ENCODE results near the gene ABHD12.
A peak's percentile ranks its signal among the peaks of the same experiment; 100 is the strongest.
"Not testable (repeated sequence)": the region's sequence is repeated elsewhere in the genome, so short reads cannot be mapped to it uniquely, and the experiment has no call there.

ABHD12 gene

DNA sequence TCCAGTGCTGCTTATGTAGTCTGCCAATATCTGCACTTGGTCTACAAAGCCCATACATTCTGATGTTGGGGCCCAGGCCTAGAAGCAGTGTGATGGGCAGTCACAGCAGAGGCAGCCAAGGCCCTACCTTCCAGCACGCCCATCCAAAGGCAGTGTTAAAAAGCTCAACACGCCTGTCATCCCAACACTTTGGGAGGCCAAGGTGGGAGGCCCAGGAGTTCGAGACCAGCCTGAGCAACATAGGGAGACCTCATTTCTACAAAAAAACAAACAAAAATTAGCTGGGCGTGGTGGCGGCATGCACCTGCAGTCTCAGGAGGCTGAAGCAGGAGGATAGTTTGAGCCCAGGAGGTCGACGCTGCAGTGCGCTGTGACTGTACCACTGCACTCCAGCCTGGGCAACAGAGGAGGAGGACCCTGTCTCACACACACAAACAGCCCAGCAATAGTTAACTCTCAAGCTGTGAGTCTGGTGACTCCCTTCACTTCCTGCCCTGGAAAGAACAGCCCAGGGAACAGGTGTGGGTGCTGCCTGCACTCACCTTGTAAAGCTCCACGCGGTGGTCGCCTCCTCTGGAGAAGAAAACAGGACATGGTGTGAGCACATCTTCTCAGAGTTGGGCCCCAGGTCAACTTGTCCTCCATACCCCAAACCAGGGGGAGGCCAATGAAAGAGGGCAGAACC lies 74.0 kb downstream of the ABHD12 start:
- H3K4me3 ChIP-seq (ENCODE audit: low read length) = no peak overlapping the region
- no peak for TF ChIP-seq ZNF274 (IDR thresholded peaks at IDR 0.05; ENCODE audit: low read depth, low read length)

DNA sequence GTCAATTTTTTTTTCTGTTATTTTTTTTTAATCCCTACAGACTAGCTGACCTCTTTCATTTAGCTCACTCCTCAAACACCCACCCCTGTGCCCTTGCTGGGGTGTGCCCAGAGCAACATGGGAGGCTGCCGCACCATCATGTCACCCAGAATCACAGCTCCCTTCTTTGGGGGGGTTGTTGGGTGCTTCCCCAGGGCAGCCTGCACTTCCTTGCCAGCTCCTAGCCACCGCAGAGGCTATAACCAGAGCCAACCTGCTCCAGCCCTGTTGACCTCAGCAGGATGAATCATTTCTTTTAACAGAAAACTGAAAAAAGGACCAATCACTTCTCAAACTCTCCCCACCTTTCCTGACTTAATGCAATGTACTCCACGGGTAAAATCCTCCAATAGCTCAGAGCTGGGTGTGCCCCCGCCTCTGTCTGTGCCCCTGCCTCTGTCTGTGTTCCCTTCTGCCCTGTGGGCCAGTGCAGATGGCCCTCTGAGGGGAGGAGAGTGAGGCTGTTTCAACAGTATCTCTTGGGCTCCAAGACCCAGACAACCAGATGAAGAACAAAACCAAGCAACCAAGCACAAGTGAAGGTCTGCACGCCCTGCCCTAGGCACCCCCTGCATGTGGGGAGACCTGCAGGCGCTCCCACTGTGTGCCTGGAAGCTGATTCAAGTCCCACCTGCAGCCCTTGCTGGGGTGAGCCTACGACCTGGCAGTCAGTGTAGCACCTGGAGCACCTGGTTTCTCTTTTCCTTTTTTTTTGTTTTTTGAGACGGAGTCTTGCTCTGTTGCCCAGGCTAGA lies 75.0 kb downstream of the ABHD12 start:
- no peak for TF ChIP-seq ZNF274 (IDR thresholded peaks at IDR 0.05; ENCODE audit: low read depth, low read length)
- H3K4me3 ChIP-seq (ENCODE audit: low read length) = no peak overlapping the region

DNA sequence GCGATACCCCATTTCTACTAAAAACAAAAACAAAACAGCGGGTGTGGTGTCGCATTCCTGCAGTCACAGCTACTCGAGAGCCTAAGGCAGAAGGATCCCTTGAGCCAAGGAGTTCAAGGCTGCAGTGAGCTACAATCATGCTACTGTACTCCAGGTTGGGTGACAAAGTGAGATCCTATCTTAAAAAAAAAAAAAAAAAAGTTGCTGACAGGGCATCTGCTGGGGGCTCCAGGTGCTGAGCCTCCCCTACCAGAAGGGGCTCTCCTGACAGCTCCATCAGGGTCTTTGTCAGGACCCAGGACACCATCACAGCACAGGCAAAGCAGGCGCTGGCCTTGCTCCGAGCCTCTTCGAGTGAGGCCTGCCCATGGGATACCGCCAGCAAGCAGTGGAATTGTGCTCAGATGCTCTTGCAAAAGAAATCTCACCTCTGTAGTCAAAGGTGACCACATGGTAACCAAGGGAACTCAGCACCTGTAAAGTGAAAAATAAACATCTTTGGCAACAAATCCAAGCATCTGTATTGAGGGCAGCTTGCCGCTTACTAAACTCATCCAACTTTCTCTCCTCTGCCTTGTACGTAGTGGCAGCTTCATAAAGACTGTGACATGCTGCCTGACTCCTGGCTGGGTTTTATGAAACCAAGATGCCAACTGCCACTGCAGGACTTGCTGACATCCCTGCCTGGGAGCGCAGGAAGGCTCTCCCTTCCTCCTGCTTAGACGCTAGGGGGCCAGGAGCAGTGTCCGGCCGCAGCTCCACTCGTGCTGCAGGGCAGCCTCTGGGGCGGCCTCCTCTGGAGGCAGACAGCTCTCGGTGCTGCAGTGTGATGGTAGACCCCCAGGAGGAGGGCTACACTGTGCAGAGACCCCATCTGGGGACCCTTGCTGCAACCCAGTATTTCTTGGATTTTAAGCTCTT lies 75.9 kb downstream of the ABHD12 start:
- no peak for TF ChIP-seq ZNF274 (IDR thresholded peaks at IDR 0.05; ENCODE audit: low read depth, low read length)
- H3K4me3 ChIP-seq (ENCODE audit: low read length) = no peak overlapping the region

GRCh38 chr20:25313593-25313992 lies 77.0 kb downstream of the ABHD12 start:
- no peak overlapping the region for H3K4me3 ChIP-seq (ENCODE audit: low read length)
- no peak for TF ChIP-seq ZNF274 (IDR thresholded peaks at IDR 0.05; ENCODE audit: low read depth, low read length)

DNA sequence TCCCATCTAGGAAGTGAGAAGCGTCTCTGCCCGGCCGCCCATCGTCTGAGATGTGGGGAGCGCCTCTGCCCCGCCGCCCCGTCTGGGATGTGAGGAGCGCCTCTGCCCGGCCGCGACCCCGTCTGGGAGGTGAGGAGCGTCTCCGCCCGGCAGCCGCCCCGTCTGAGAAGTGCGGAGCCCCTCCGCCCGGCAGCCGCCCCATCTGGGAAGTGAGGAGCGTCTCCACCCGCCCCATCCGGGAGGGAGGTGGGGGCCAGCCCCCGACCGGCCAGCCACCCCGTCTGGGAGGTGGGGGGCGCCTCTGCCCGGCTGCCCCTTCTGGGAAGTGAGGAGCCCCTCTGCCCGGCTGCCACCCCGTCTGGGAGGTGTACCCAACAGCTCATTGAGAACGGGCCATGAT lies 77.9 kb downstream of the ABHD12 start:
- H3K4me3 ChIP-seq (ENCODE audit: low read length) = not testable (repeated sequence)

- H3K4me3 ChIP-seq (ENCODE audit: low read length) = peak overlapping the region; percentile 11; the same call in 1 of the 2 replicates
- no peak for TF ChIP-seq ZNF274 (IDR thresholded peaks at IDR 0.05; ENCODE audit: low read depth, low read length)
These were observed 79.5 kb downstream of the ABHD12 start for GRCh38 chr20:25310921-25311728.

- H3K4me3 ChIP-seq (ENCODE audit: low read length) = peak overlapping the region; percentile 11; the same call in 1 of the 2 replicates
- TF ChIP-seq ZNF274 (IDR thresholded peaks at IDR 0.05; ENCODE audit: low read depth, low read length) = no peak
These were observed 80.2 kb downstream of the ABHD12 start for GRCh38 chr20:25310268-25310920.

DNA sequence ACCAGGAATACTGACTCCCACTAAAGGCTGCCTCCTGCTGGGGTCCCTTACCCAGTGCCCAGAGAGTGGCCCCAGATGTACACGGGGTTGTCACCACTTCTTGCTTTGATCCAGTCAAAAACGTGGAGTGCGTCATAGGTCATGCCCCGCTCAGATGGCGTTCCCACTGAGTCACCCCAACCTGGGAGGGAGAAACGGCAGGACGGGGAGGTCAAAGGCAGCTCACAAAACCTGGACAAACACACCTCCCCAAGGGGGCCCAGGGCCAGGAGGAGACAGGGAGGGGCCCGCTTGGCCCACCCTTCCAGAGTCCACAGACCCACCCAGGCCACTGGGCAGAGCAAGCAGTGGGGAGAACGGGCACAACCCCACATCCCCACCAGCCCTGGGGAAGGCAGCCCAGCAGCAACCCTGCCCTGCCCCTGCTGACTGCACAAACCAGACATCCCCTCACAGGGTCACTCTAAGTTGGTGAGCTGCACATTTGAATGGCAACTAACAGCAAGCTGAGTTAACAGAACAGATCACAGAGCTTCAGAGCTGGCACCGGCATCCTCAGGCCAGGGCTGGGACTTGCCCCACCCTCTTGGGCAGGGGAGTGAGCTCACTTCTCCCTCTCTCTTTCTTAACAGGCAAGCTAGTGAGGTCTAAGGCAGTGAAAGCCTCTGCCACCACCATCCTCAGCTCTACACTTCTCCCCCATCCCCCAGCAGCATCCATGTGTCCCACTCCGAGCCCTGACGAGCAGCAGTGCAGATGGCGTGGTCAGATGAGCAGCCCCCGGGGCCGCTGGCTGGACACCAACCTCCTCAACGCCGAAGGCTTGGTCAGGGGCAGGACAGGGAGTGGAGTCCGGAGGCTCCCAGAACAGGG lies 81.0 kb downstream of the ABHD12 start:
- TF ChIP-seq ZNF274 (IDR thresholded peaks at IDR 0.05; ENCODE audit: low read depth, low read length) = no peak
- H3K4me3 ChIP-seq (ENCODE audit: low read length) = no peak overlapping the region

DNA sequence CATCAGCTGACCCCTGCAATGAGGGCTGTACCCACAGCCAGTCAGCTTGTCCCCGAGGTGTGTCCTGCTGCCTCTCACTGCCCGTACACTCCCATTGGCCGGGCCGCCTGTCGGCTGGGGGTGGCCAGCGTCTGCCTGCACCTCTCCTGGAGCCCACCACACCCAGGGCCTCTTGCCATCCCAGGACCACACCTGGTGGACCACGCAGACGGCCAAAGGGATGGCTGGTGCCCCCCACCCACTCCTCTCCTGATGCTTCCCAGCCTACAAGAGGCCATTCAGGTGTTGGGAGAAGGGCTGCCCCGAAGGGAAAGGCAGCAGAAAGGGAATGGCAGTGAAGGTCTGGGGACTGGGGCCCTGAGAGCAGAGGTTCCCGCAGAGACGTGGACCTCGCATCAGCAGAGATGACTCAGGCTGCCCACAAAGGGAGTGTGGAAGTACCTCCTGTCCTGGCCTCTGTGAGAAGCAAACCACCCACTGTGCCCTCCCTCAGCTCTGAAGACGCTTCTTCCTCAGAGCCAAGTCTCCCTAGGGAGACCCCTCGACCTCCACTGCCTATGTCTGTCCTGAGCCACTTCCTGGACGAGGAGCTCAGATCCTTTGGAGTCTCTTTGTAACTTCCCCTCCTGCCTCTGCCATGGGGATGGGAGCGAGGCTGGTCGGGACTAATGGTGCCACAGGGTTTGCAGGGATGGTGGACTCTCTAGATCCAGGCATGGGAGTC lies 81.8 kb downstream of the ABHD12 start:
- no peak for TF ChIP-seq ZNF274 (IDR thresholded peaks at IDR 0.05; ENCODE audit: low read depth, low read length)
- no peak overlapping the region for H3K4me3 ChIP-seq (ENCODE audit: low read length)

DNA sequence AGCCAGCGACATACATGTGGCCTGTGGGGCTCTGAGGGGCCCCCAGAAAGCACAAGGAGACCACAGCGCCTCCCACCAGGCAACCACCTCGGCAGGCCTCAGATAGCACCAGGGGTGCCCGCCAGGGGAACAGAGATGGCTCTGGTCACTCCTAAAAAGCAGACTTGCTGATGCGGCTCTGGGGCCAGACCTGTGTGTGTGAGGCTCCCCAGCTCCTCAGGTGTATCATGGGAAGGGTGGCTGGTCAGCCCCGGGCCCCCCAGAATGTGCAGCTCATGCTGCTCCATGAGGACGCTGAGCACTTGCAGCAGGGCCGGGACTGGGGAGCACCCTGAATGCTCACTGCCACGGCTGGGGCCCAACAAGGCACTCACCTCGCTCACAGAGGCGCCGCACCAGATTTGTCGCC lies 82.5 kb downstream of the ABHD12 start:
- TF ChIP-seq ZNF274 (IDR thresholded peaks at IDR 0.05; ENCODE audit: low read depth, low read length) = no peak
- H3K4me3 ChIP-seq (ENCODE audit: low read length) = no peak overlapping the region

- no peak for TF ChIP-seq ZNF274 (IDR thresholded peaks at IDR 0.05; ENCODE audit: low read depth, low read length)
- H3K4me3 ChIP-seq (ENCODE audit: low read length) = no peak overlapping the region
These were observed 83.4 kb downstream of the ABHD12 start for GRCh38 chr20:25306991-25307903.
